Loucy (cell line): Measurements from ENCODE around the gene CREG2.

Experiments used
- H2AFZ ChIP-seq: fragments of 200-600 bp; sonication (generic); 2 replicates; pipeline ENCODE4 v1.6.0; 2016; ENCODE audit warnings: antibody characterized with exemption, mild to moderate bottlenecking, low read length, moderate library complexity
- H3F3A ChIP-seq: fragments of 200-600 bp; 2 replicates; pipeline ENCODE4 v1.6.0; 2016; ENCODE audit warnings: antibody characterized with exemption, low read depth, mild to moderate bottlenecking
- H3K27me3 ChIP-seq: fragments of 200-600 bp; sonication (generic); 2 replicates; pipeline ENCODE4 v1.6.1; 2014; ENCODE audit warnings: low read length, mild to moderate bottlenecking; ENCODE audit not compliant: insufficient read depth, poor library complexity, severe bottlenecking
- H3K36me3 ChIP-seq: fragments of 200-600 bp; sonication (generic); 2 replicates; pipeline ENCODE4 v1.6.1; 2016; ENCODE audit warnings: low read length; ENCODE audit not compliant: insufficient read depth
- H3K4me1 ChIP-seq: fragments of 200-600 bp; sonication (generic); 2 replicates; pipeline ENCODE4 v1.5.1; 2014; ENCODE audit warnings: low read length, mild to moderate bottlenecking; ENCODE audit not compliant: insufficient read depth, poor library complexity, severe bottlenecking
- H3K4me2 ChIP-seq: fragments of 200-600 bp; sonication (generic); 2 replicates; pipeline ENCODE4 v1.6.0; 2014; ENCODE audit warnings: antibody characterized with exemption, low read length, low read depth, mild to moderate bottlenecking; ENCODE audit not compliant: poor library complexity, severe bottlenecking
- H3K4me3 ChIP-seq: fragments of 200-600 bp; sonication (generic); 2 replicates; pipeline ENCODE4 v1.5.1; 2014; ENCODE audit warnings: low read length, mild to moderate bottlenecking, mixed read lengths; ENCODE audit not compliant: poor library complexity, severe bottlenecking
- H3K79me2 ChIP-seq: fragments of 200-600 bp; sonication (generic); 2 replicates; pipeline ENCODE4 v1.6.1; 2014; ENCODE audit warnings: low read length; ENCODE audit not compliant: insufficient read depth
- H3K9ac ChIP-seq: fragments of 200-600 bp; sonication (generic); 2 replicates; pipeline ENCODE4 v1.6.0; 2014; ENCODE audit warnings: mild to moderate bottlenecking, low read depth, low read length, moderate library complexity; ENCODE audit not compliant: poor library complexity, severe bottlenecking
- H3K9me2 ChIP-seq: fragments of 200-600 bp; sonication (generic); replicated peaks from 2 replicates; pipeline ENCODE4 v1.6.1; 2016; ENCODE audit warnings: low read depth, low read length, mixed read lengths
- H3K9me3 ChIP-seq: fragments of 200-600 bp; sonication (generic); 2 replicates; pipeline ENCODE4 v1.6.1; 2014; ENCODE audit warnings: mild to moderate bottlenecking, antibody characterized with exemption, low read length, low read depth; ENCODE audit not compliant: insufficient read depth
- H4K20me1 ChIP-seq: fragments of 200-600 bp; sonication (generic); 2 replicates; pipeline ENCODE4 v1.6.0; 2014; ENCODE audit warnings: antibody characterized with exemption, low read length, mild to moderate bottlenecking; ENCODE audit not compliant: insufficient read depth, poor library complexity, severe bottlenecking
- EZH2phosphoT487 ChIP-seq: fragments of 200-600 bp; IDR thresholded peaks from 2 replicates; pipeline ENCODE4 v1.6.1; 2018; ENCODE audit warnings: antibody characterized with exemption, mild to moderate bottlenecking, moderate library complexity, borderline replicate concordance
- TF ChIP-seq, protein P1 (sequence below): fragments of 200-600 bp; sonication (generic); conservative IDR thresholded peaks from 2 replicates; pipeline ENCODE4 v1.5.1; 2014; ENCODE audit warnings: mild to moderate bottlenecking, antibody characterized with exemption, low read length

The CREG2 gene

DNA sequence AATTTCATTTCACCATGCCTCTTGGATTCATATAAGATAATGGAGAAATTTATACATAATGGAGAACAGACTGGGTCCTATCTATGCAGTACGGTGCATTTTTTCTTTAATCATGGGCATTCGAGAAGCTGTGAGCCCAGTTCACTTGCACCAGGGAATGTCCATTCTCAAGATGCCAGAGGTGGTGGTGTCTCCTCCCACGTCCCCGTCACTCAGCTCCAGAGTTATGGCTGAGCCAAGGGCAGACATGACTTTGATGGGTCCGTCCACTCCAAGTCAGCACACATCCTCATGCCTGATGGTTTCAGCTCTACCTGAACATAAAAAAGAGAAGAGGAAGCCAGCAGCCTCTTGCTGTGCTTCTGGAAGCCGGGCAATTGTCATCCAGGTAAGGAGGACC lies 42.1 kb upstream of the CREG2 start:
- no peak overlapping the region for H2AFZ ChIP-seq
- no peaks in the 10 kb centered on the region for H3K4me1 ChIP-seq
- no peaks in the 10 kb centered on the region; the same call in none of the 2 replicates for H3K36me3 ChIP-seq
- no peaks in the 10 kb centered on the region for H3F3A ChIP-seq
- no peak overlapping the region for H3K4me2 ChIP-seq
- no peaks in the 10 kb centered on the region for H4K20me1 ChIP-seq
- no peaks in the 10 kb centered on the region for H3K9me2 ChIP-seq
- TF ChIP-seq, protein P1, sequence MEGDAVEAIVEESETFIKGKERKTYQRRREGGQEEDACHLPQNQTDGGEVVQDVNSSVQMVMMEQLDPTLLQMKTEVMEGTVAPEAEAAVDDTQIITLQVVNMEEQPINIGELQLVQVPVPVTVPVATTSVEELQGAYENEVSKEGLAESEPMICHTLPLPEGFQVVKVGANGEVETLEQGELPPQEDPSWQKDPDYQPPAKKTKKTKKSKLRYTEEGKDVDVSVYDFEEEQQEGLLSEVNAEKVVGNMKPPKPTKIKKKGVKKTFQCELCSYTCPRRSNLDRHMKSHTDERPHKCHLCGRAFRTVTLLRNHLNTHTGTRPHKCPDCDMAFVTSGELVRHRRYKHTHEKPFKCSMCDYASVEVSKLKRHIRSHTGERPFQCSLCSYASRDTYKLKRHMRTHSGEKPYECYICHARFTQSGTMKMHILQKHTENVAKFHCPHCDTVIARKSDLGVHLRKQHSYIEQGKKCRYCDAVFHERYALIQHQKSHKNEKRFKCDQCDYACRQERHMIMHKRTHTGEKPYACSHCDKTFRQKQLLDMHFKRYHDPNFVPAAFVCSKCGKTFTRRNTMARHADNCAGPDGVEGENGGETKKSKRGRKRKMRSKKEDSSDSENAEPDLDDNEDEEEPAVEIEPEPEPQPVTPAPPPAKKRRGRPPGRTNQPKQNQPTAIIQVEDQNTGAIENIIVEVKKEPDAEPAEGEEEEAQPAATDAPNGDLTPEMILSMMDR: no peak
- no peak for TF ChIP-seq EZH2phosphoT487
- no peak overlapping the region for H3K9ac ChIP-seq
- H3K9me3 ChIP-seq: no peaks in the 10 kb centered on the region
- no peaks in the 10 kb centered on the region for H3K79me2 ChIP-seq
- H3K4me3 ChIP-seq: no peak overlapping the region
- no peaks in the 10 kb centered on the region for H3K27me3 ChIP-seq

DNA sequence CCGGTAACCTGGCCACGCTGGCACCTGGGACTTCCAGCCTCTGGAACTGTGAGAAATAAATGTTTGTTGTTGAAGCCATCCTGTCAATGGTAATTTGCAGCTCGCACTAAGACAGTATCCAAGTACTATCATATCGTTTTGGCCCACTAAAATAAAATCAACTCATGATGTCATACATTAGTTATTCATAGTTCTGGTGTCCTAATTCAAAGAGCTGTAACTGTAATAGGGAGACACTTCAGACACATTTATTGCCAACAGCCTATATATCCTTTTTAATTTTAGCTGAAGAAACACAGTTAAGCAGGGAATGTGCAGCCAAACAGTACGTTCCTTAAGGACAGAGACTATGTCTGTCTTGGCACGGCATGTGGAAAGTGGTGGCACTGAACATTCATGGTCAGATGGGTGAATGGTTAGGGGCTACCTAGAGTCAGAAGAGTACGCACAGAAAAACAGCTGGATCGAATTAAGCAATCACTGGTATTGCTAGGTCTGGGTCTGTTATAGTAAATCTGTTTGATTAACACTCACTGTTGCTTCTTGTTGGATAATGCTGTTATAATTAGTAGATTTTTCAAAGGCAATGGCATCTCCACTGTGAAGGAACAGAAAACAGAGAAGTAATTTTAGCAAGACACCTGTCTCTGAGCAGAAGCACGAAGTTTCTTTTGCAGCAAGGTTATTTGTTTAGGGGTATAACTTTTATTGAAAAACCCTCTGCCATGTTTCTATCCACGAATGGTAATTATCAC lies 41.3 kb upstream of the CREG2 start:
- no peak for TF ChIP-seq EZH2phosphoT487
- TF ChIP-seq, protein P1: no peak
- H3K27me3 ChIP-seq: no peaks in the 10 kb centered on the region
- peaks cover 2% of the 10 kb centered on the region for H3K36me3 ChIP-seq

DNA sequence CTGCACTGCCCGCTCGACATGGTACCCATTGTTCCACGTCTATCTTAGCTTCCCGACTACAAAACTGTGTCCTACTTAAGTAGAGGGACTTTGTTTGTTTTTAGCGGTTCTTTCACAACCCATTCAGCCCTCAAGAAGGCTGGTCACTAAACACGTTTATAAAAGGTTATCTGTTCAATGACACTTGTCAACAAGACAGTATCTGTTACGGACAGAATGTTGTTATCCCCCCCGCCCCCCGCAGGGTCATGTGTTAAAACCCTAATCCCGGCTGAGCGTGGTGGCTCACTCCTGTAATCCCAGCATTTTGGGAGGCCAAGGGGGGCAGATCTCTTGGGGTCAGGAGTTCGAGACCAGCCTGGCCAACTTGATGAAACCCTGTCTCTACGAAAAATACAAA lies 40.4 kb upstream of the CREG2 start:
- H2AFZ ChIP-seq: no peak overlapping the region
- TF ChIP-seq, protein P1: no peak
- TF ChIP-seq EZH2phosphoT487: no peak
- no peak overlapping the region for H3K9ac ChIP-seq
- no peak overlapping the region for H3K4me3 ChIP-seq
- H4K20me1 ChIP-seq: no peaks in the 10 kb centered on the region
- H3K27me3 ChIP-seq: no peaks in the 10 kb centered on the region
- H3K79me2 ChIP-seq: no peaks in the 10 kb centered on the region
- H3K9me2 ChIP-seq: no peaks in the 10 kb centered on the region
- H3K4me2 ChIP-seq: no peak overlapping the region
- peaks cover 2% of the 10 kb centered on the region for H3K36me3 ChIP-seq
- no peaks in the 10 kb centered on the region for H3F3A ChIP-seq
- H3K9me3 ChIP-seq: no peaks in the 10 kb centered on the region
- no peaks in the 10 kb centered on the region for H3K4me1 ChIP-seq

More for the DNA sequence above, 41.3 kb upstream of the CREG2 start:
- H2AFZ ChIP-seq: no peak overlapping the region
- H3K4me1 ChIP-seq: no peaks in the 10 kb centered on the region
- H4K20me1 ChIP-seq: no peaks in the 10 kb centered on the region
- no peaks in the 10 kb centered on the region for H3K9me3 ChIP-seq
- no peaks in the 10 kb centered on the region for H3K79me2 ChIP-seq
- no peaks in the 10 kb centered on the region for H3K9me2 ChIP-seq
- H3F3A ChIP-seq: no peaks in the 10 kb centered on the region
- H3K4me3 ChIP-seq: no peak overlapping the region
- no peak overlapping the region for H3K4me2 ChIP-seq
- H3K9ac ChIP-seq: no peak overlapping the region
